ENCODE measurements around the gene BCAN. TPM values are rescaled to one million over a fixed set of nuclear protein-coding genes. Genes with fewer than 3 reads are reported as not detected.

Gene BCAN
- total and polyA plus RNA-seq, 2 of the 4 experiments (the other 2 are of a cell fraction): 0.07 TPM; not detected in 1

GRCh38 chr1:156706657-156707416, 64.9 kb downstream of the BCAN start (continued):
- no peak for TF ChIP-seq USF2 (IDR thresholded peaks at IDR 0.05; ENCODE audit: low read depth, low read length)

All from IMR-90 (cell line).